NCI-H1048 (cell line): ENCODE results near the gene BMP10.

Experiments
- DNase-seq: peaks from one replicate; lab custom pipeline; 2025; lab: John Stamatoyannopoulos, UW

BMP10 gene

GRCh38 chr2:68889500-68889899, 18.3 kb upstream of the BMP10 start:
- no peak for DNase-seq

- no peak for DNase-seq
These were observed 17.8 kb upstream of the BMP10 start for GRCh38 chr2:68889021-68889420.

- no peak for DNase-seq
These were observed 17.0 kb upstream of the BMP10 start for GRCh38 chr2:68888038-68888704.

GRCh38 chr2:68885811-68886075, 14.5 kb upstream of the BMP10 start:
- no peak for DNase-seq

- no peak for DNase-seq
These were observed 14.0 kb upstream of the BMP10 start for GRCh38 chr2:68885074-68885810.

- no peak for DNase-seq
These were observed 9.0 kb upstream of the BMP10 start for GRCh38 chr2:68880213-68880612.

- DNase-seq: no peak
These were observed 8.1 kb upstream of the BMP10 start for GRCh38 chr2:68879296-68879695.

GRCh38 chr2:68878753-68879152, 7.6 kb upstream of the BMP10 start:
- DNase-seq: no peak

- DNase-seq: no peak
These were observed 7.0 kb upstream of the BMP10 start for GRCh38 chr2:68878071-68878711.

GRCh38 chr2:68877079-68877772, 6.0 kb upstream of the BMP10 start:
- DNase-seq: no peak

- no peak for DNase-seq
These were observed 982 bp downstream of the BMP10 start for GRCh38 chr2:68870215-68870614.

GRCh38 chr2:68865108-68865507, 6.1 kb downstream of the BMP10 start:
- no peak for DNase-seq

- DNase-seq: no peak
These were observed 7.2 kb downstream of the BMP10 start for GRCh38 chr2:68863996-68864395.

- no peak for DNase-seq
These were observed 8.3 kb downstream of the BMP10 start for GRCh38 chr2:68862889-68863288.

GRCh38 chr2:68861330-68861729, 9.9 kb downstream of the BMP10 start:
- DNase-seq: no peak

GRCh38 chr2:68860111-68860510, 11.1 kb downstream of the BMP10 start:
- DNase-seq: no peak

- DNase-seq: no peak
These were observed 13.2 kb downstream of the BMP10 start for GRCh38 chr2:68857855-68858456.

GRCh38 chr2:68857202-68857845, 13.9 kb downstream of the BMP10 start:
- DNase-seq: no peak

- DNase-seq: no peak
These were observed 15.6 kb downstream of the BMP10 start for GRCh38 chr2:68855550-68855949.

- DNase-seq: no peak
These were observed 16.7 kb downstream of the BMP10 start for GRCh38 chr2:68854476-68854875.

GRCh38 chr2:68853915-68854314, 17.3 kb downstream of the BMP10 start:
- no peak for DNase-seq

GRCh38 chr2:68853035-68853434, 18.2 kb downstream of the BMP10 start:
- no peak for DNase-seq
